ENCODE results near the gene RAP1GDS1.
"Not testable (repeated sequence)": the region's sequence is repeated elsewhere in the genome, so short reads cannot be mapped to it uniquely, and the experiment has no call there.

RAP1GDS1 gene

GRCh38 chr4:98359646-98360045, 98.5 kb downstream of the RAP1GDS1 start:
- TF ChIP-seq CTCF (IDR thresholded peaks at IDR 0.05; ENCODE audit: low read depth, low read length) (no peak), MAX (IDR thresholded peaks at IDR 0.05; ENCODE audit: low read depth, low read length) (no peak), MYC (IDR thresholded peaks at IDR 0.05; ENCODE audit: low read depth, low read length) (no peak), POLR2A (IDR thresholded peaks at IDR 0.05; ENCODE audit: extremely low read depth, insufficient read length) (no peak)
- no peak overlapping the region for H3K4me3 ChIP-seq (ENCODE audit: low read depth, low read length)
- no peak for DNase-seq (ENCODE audit: low read depth)

- H3K4me3 ChIP-seq (ENCODE audit: low read depth, low read length), result no peak overlapping the region
- no peak for TF ChIP-seq CTCF (IDR thresholded peaks at IDR 0.05; ENCODE audit: low read depth, low read length)
- no peak for TF ChIP-seq MAX (IDR thresholded peaks at IDR 0.05; ENCODE audit: low read depth, low read length)
- TF ChIP-seq MYC (IDR thresholded peaks at IDR 0.05; ENCODE audit: low read depth, low read length), result no peak
- no peak for TF ChIP-seq POLR2A (IDR thresholded peaks at IDR 0.05; ENCODE audit: extremely low read depth, insufficient read length)
- DNase-seq (ENCODE audit: low read depth), result no peak
Measured at GRCh38 chr4:98363431-98363830, 102.2 kb downstream of the RAP1GDS1 start.

GRCh38 chr4:98366275-98366674, 105.1 kb downstream of the RAP1GDS1 start:
- not testable (repeated sequence) for DNase-seq (ENCODE audit: low read depth); H3K4me3 ChIP-seq (ENCODE audit: low read depth, low read length)

GRCh38 chr4:98368000-98368399, 106.8 kb downstream of the RAP1GDS1 start:
- not testable (repeated sequence) for DNase-seq (ENCODE audit: low read depth); H3K4me3 ChIP-seq (ENCODE audit: low read depth, low read length)

- H3K4me3 ChIP-seq (ENCODE audit: low read depth, low read length), result no peak overlapping the region
- no peak for DNase-seq (ENCODE audit: low read depth)
- TF ChIP-seq CTCF (IDR thresholded peaks at IDR 0.05; ENCODE audit: low read depth, low read length) (no peak), MYC (IDR thresholded peaks at IDR 0.05; ENCODE audit: low read depth, low read length) (no peak), POLR2A (IDR thresholded peaks at IDR 0.05; ENCODE audit: extremely low read depth, insufficient read length) (no peak), MAX (IDR thresholded peaks at IDR 0.05; ENCODE audit: low read depth, low read length) (no peak)
Measured at GRCh38 chr4:98369322-98369721, 108.1 kb downstream of the RAP1GDS1 start.

GRCh38 chr4:98374643-98375042, 113.5 kb downstream of the RAP1GDS1 start:
- DNase-seq (ENCODE audit: low read depth), result no peak
- no peak overlapping the region for H3K4me3 ChIP-seq (ENCODE audit: low read depth, low read length)
- TF ChIP-seq POLR2A (IDR thresholded peaks at IDR 0.05; ENCODE audit: extremely low read depth, insufficient read length), result no peak
- no peak for TF ChIP-seq MAX (IDR thresholded peaks at IDR 0.05; ENCODE audit: low read depth, low read length)
- no peak for TF ChIP-seq CTCF (IDR thresholded peaks at IDR 0.05; ENCODE audit: low read depth, low read length)
- TF ChIP-seq MYC (IDR thresholded peaks at IDR 0.05; ENCODE audit: low read depth, low read length), result no peak

GRCh38 chr4:98377559-98377958, 116.4 kb downstream of the RAP1GDS1 start:
- no peak for DNase-seq (ENCODE audit: low read depth)
- H3K4me3 ChIP-seq (ENCODE audit: low read depth, low read length), result no peak overlapping the region
- no peak for TF ChIP-seq CTCF (IDR thresholded peaks at IDR 0.05; ENCODE audit: low read depth, low read length)
- no peak for TF ChIP-seq MAX (IDR thresholded peaks at IDR 0.05; ENCODE audit: low read depth, low read length)
- TF ChIP-seq MYC (IDR thresholded peaks at IDR 0.05; ENCODE audit: low read depth, low read length), result no peak
- TF ChIP-seq POLR2A (IDR thresholded peaks at IDR 0.05; ENCODE audit: extremely low read depth, insufficient read length), result no peak

All from NB4 (cell line).